Astrocyte (in vitro differentiated cells and primary cell): ENCODE data around the gene ATP1A2. TPM values are rescaled to one million over a fixed set of nuclear protein-coding genes. Genes with fewer than 3 reads are reported as not detected.

Experiments used
- DNase-seq: peaks from one replicate; pipeline ENCODE4 v3.0.0-alpha.2; 2010; ENCODE audit warnings: low read depth
- FAIRE-seq: peaks from 2 replicates; lab custom pipeline; 2011; peaks lifted over from hg19 to GRCh38; lab: Jason Lieb, UNC
- H2AFZ ChIP-seq: 2 replicates; pipeline ENCODE4 v1.6.0; 2012; ENCODE audit warnings: low read depth, low read length, inconsistent platforms
- H3K27ac ChIP-seq: 2 replicates; pipeline ENCODE4 v1.5.1; 2011; ENCODE audit warnings: low read depth, low read length, inconsistent platforms
- H3K27me3 ChIP-seq: 2 replicates; pipeline ENCODE4 v1.6.0; 2011; ENCODE audit warnings: low read length, inconsistent platforms; ENCODE audit not compliant: insufficient read depth
- H3K36me3 ChIP-seq: 2 replicates; pipeline ENCODE4 v1.5.1; 2011; ENCODE audit warnings: low read length, inconsistent platforms; ENCODE audit not compliant: insufficient read depth
- H3K4me1 ChIP-seq: 2 replicates; pipeline ENCODE4 v1.5.1; 2011; ENCODE audit warnings: low read length, inconsistent platforms; ENCODE audit not compliant: insufficient read depth
- H3K4me2 ChIP-seq: 2 replicates; pipeline ENCODE4 v1.6.0; 2012; ENCODE audit warnings: low read length, inconsistent platforms
- H3K4me3 ChIP-seq: 2 replicates; pipeline ENCODE4 v1.5.1; 2011; ENCODE audit warnings: low read depth, mild to moderate bottlenecking, low read length, inconsistent platforms; ENCODE audit not compliant: insufficient read depth
- H3K79me2 ChIP-seq: 2 replicates; pipeline ENCODE4 v1.6.0; 2012; ENCODE audit warnings: mild to moderate bottlenecking, low read length, inconsistent platforms; ENCODE audit not compliant: insufficient read depth
- H3K9ac ChIP-seq: 2 replicates; pipeline ENCODE4 v1.6.0; 2012; ENCODE audit warnings: mild to moderate bottlenecking, low read length, inconsistent platforms
- H3K9me3 ChIP-seq: 2 replicates; pipeline ENCODE4 v1.5.1; 2012; ENCODE audit warnings: low read depth, mild to moderate bottlenecking, low read length, inconsistent platforms; ENCODE audit not compliant: insufficient read depth
- H4K20me1 ChIP-seq: 2 replicates; pipeline ENCODE4 v1.6.0; 2012; ENCODE audit warnings: low read length, inconsistent platforms; ENCODE audit not compliant: insufficient read depth
- H3K27ac Mint-ChIP-seq: one replicate; pipeline ENCODE4 v1.8.0; 2021; ENCODE audit warnings: mild to moderate bottlenecking, mixed read lengths; ENCODE audit not compliant: unreplicated experiment
- H3K27me3 Mint-ChIP-seq: one replicate; pipeline ENCODE4 v1.8.0; 2021; ENCODE audit warnings: low read depth, mixed read lengths; ENCODE audit not compliant: unreplicated experiment
- H3K36me3 Mint-ChIP-seq: one replicate; pipeline ENCODE4 v1.8.0; 2021; ENCODE audit warnings: low read depth, mixed read lengths; ENCODE audit not compliant: unreplicated experiment
- H3K4me1 Mint-ChIP-seq: one replicate; pipeline ENCODE4 v1.8.0; 2021; ENCODE audit warnings: low read depth, mixed read lengths; ENCODE audit not compliant: unreplicated experiment
- H3K4me3 Mint-ChIP-seq: one replicate; pipeline ENCODE4 v1.8.0; 2021; ENCODE audit warnings: mild to moderate bottlenecking, moderate library complexity, mixed read lengths; ENCODE audit not compliant: unreplicated experiment
- H3K9me3 Mint-ChIP-seq: one replicate; pipeline ENCODE4 v1.8.0; 2021; ENCODE audit warnings: mild to moderate bottlenecking, mixed read lengths; ENCODE audit not compliant: unreplicated experiment
- EZH2 ChIP-seq: IDR thresholded peaks from 2 replicates; pipeline ENCODE4 v1.6.1; 2012; ENCODE audit warnings: mild to moderate bottlenecking, low read length, inconsistent platforms; ENCODE audit not compliant: insufficient read depth
- total RNA-seq: library from RNA; stranded (reverse); gene quantifications from 2 replicates; pipeline ENCODE4 v1.2.1, GENCODE V29; 2021
- TF ChIP-seq, protein P1 (sequence below): IDR thresholded peaks from 2 replicates; pipeline ENCODE4 v1.5.1; 2011; ENCODE audit warnings: low read depth, mild to moderate bottlenecking, inconsistent platforms, low read length, moderate library complexity; ENCODE audit not compliant: insufficient read depth

The ATP1A2 gene
- total RNA-seq, 1 donor from 2014 or later = 2.5 TPM

DNA sequence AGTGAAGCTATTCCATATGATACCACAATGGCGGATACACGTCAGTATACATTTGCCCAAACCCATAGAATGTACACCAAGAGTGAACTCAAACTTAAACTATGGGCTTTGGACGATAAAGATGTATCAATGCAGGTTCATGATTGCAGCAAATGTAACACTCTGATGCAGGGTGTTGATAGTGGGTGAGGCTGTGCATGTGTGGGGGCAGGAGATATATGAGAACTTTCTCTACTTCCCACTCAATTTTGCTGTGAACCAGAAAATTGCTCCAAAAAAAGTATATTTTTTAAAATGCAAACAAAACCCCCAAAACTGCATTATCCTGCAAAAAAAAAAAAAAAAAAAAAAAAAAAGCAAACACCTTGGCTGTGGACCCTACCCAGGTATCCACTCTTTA is 3.4 kb downstream of the ATP1A2 start:
- Histone ChIP-seq H3K79me2 (no peaks in the 10 kb centered on the region), H3K4me2 (no peak overlapping the region), H3K9me3 (no peaks in the 10 kb centered on the region), H2AFZ (no peak overlapping the region), H3K27ac (no peak overlapping the region), H3K4me3 (no peak overlapping the region), H3K36me3 (no peaks in the 10 kb centered on the region), H3K27me3 (peaks cover 20% of the 10 kb centered on the region), H4K20me1 (no peaks in the 10 kb centered on the region), H3K9ac (no peak overlapping the region), H3K4me1 (peaks cover 2% of the 10 kb centered on the region)
- FAIRE-seq (no peak), DNase-seq (no peak)
- Mint-ChIP-seq H3K9me3 (no peaks in the 10 kb centered on the region), H3K4me3 (no peak overlapping the region), H3K27me3 (peaks cover 19% of the 10 kb centered on the region), H3K36me3 (no peaks in the 10 kb centered on the region), H3K4me1 (peaks cover 40% of the 10 kb centered on the region), H3K27ac (no peak overlapping the region)
- TF ChIP-seq, protein P1, sequence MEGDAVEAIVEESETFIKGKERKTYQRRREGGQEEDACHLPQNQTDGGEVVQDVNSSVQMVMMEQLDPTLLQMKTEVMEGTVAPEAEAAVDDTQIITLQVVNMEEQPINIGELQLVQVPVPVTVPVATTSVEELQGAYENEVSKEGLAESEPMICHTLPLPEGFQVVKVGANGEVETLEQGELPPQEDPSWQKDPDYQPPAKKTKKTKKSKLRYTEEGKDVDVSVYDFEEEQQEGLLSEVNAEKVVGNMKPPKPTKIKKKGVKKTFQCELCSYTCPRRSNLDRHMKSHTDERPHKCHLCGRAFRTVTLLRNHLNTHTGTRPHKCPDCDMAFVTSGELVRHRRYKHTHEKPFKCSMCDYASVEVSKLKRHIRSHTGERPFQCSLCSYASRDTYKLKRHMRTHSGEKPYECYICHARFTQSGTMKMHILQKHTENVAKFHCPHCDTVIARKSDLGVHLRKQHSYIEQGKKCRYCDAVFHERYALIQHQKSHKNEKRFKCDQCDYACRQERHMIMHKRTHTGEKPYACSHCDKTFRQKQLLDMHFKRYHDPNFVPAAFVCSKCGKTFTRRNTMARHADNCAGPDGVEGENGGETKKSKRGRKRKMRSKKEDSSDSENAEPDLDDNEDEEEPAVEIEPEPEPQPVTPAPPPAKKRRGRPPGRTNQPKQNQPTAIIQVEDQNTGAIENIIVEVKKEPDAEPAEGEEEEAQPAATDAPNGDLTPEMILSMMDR = no peak
- TF ChIP-seq EZH2 = no peak

DNA sequence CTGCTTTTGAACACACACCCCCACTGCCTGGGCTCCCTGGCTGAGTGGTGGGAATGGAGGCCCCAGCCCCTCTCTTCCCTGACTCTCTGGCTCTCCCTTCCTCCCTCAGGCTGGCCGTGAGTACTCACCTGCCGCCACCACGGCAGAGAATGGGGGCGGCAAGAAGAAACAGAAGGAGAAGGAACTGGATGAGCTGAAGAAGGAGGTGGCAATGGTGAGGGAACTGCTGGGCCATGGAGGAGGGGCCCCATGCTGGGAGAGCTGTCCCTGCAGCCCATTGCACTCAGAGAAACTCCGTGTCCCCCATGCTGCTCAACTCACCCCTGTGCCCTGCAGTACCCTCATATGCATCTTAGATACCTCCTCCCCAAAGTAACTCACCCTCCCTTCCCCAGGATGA is 5.2 kb downstream of the ATP1A2 start:
- Histone ChIP-seq H3K27ac (no peak overlapping the region), H3K79me2 (no peaks in the 10 kb centered on the region), H2AFZ (no peak overlapping the region), H4K20me1 (no peaks in the 10 kb centered on the region), H3K27me3 (peaks cover 11% of the 10 kb centered on the region), H3K4me2 (no peak overlapping the region), H3K9ac (no peak overlapping the region), H3K4me1 (peaks cover 18% of the 10 kb centered on the region), H3K36me3 (no peaks in the 10 kb centered on the region), H3K9me3 (no peaks in the 10 kb centered on the region), H3K4me3 (no peak overlapping the region)
- no peak for DNase-seq
- H3K4me3 Mint-ChIP-seq = no peak overlapping the region
- H3K36me3 Mint-ChIP-seq = no peaks in the 10 kb centered on the region
- TF ChIP-seq EZH2 = no peak
- TF ChIP-seq, protein P1 = no peak
- H3K9me3 Mint-ChIP-seq = no peaks in the 10 kb centered on the region
- H3K4me1 Mint-ChIP-seq = peaks cover 50% of the 10 kb centered on the region
- FAIRE-seq = no peak
- H3K27ac Mint-ChIP-seq = no peak overlapping the region
- peaks cover 5% of the 10 kb centered on the region for H3K27me3 Mint-ChIP-seq

DNA sequence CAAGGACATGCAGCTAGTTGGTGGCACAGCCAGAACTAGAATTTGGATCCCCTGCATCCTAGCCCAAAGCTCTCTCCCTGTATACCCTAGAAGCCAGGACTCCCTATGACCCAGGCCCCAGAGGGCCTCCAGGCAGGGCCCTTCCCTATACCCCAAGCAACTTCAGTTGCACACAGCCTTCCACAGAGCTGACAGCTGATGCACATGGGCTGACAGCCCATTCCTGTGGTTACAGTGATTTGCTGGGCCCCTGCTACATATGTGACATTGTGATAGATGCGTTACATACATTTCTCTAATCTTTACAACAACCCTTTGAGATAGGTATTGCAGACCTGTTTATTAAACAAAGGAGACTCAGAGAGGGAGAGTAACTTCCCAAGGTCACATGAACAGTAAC is 5.8 kb downstream of the ATP1A2 start:
- no peak overlapping the region for H3K4me2 ChIP-seq
- H3K27me3 ChIP-seq = peaks cover 11% of the 10 kb centered on the region
- DNase-seq = no peak
- FAIRE-seq = no peak
- H3K4me1 ChIP-seq = peaks cover 20% of the 10 kb centered on the region
- no peak overlapping the region for H3K4me3 ChIP-seq
- Mint-ChIP-seq H3K27me3 (peaks cover 5% of the 10 kb centered on the region), H3K9me3 (no peaks in the 10 kb centered on the region), H3K27ac (no peak overlapping the region), H3K4me1 (peaks cover 53% of the 10 kb centered on the region), H3K36me3 (no peaks in the 10 kb centered on the region), H3K4me3 (no peak overlapping the region)
- H3K9ac ChIP-seq = no peak overlapping the region
- TF ChIP-seq, protein P1 = no peak
- TF ChIP-seq EZH2 = no peak
- H4K20me1 ChIP-seq = no peaks in the 10 kb centered on the region
- no peaks in the 10 kb centered on the region for H3K36me3 ChIP-seq
- no peaks in the 10 kb centered on the region for H3K79me2 ChIP-seq
- H3K27ac ChIP-seq = no peak overlapping the region
- no peak overlapping the region for H2AFZ ChIP-seq
- no peaks in the 10 kb centered on the region for H3K9me3 ChIP-seq
